Testis (tissue), 2 donors: ENCODE data around the gene LMNB1.

Source experiments
- CTCF ChIP-seq, 3 experiments: fragments of 450-650 bp in 2 of 3; fragments of 200-600 bp in 1 of 3; sonication (generic) in 1 of 3; IDR thresholded peaks; one replicate each; pipeline ENCODE4 v1.5.1; 2016 to 2019; ENCODE audit warnings: antibody characterized with exemption in 3 of 3, mild to moderate bottlenecking in 2 of 3, moderate library complexity in 1 of 3
- POLR2A ChIP-seq: fragments of 450-650 bp; IDR thresholded peaks from one replicate; pipeline ENCODE4 v1.6.1; 2017; ENCODE audit warnings: antibody characterized with exemption, mild to moderate bottlenecking, moderate library complexity

DNA sequence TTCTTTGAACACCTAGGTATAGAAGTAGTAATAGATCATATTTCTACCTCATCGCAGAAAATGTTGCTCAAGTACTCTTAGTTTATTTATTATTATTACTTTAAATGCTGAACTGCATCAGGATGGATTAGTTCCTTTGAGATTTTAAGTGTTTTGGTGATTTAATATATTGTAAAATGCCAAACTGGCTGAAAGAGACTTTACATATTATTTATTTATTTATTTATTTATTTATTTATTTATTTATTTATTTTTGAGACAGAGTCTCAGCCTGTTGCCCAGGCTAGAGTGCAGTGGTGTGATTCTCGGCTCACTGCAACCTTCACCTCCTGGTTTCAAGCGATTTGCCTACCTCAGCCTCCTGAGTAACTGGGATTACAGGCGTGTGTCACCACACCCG, 42.3 kb downstream of the LMNB1 start:
- TF ChIP-seq CTCF (IDR thresholded peaks at IDR 0.05) (no peak), POLR2A (no peak)
